IMR-90 (cell line): ENCODE measurements around the gene ACTR1A. TPM values are rescaled to one million over a fixed set of nuclear protein-coding genes. Genes with fewer than 3 reads are reported as not detected.

Experiments used
- ATAC-seq: fragments of 200-7000 bp; cut with Tn5 transposase; 2 replicates; pipeline ENCODE4 v1.9.1; 2020; ENCODE audit warnings: low read depth, mild to moderate bottlenecking, moderate library complexity
- BruUV-seq: library from RNA; stranded (reverse); fragments of 400-500 nt; replicated peaks from 2 replicates; lab custom pipeline; 2021; lab: Mats Ljungman, UMichigan
- CTCF ChIA-PET: fragments of 300-600 bp; formaldehyde crosslinking; extraction: SDS; loops from one replicate; lab custom pipeline; 2021; ENCODE audit warnings: antibody characterized with exemption; lab: Yijun Ruan, JAX
- POLR2A ChIA-PET: fragments of 300-600 bp; sonication (Branson Sonifier 250); formaldehyde crosslinking; loops from one replicate; lab custom pipeline; 2022; ENCODE audit warnings: antibody characterized with exemption; ENCODE audit not compliant: unreplicated experiment; lab: Charles Lee
- DNase-seq: peaks from one replicate; pipeline ENCODE4 v3.0.0; 2013
- H2AFZ ChIP-seq: replicated peaks from 2 replicates; pipeline ENCODE3; 2013; ENCODE audit warnings: low read length, mild to moderate bottlenecking; ENCODE audit not compliant: poor library complexity
- H2AK5ac ChIP-seq: 2 replicates; pipeline ENCODE4 v1.6.1; 2013; ENCODE audit warnings: low read depth, low read length, inconsistent platforms
- H2AK9ac ChIP-seq: replicated peaks from 2 replicates; pipeline ENCODE3; 2013; ENCODE audit warnings: mild to moderate bottlenecking, low read depth, low read length, moderate library complexity; ENCODE audit not compliant: poor library complexity
- H2BK120ac ChIP-seq: 2 replicates; pipeline ENCODE4 v1.6.1; 2013; ENCODE audit warnings: low read depth, low read length, inconsistent platforms
- H2BK15ac ChIP-seq: 3 replicates; pipeline ENCODE4 v1.6.1; 2013; ENCODE audit warnings: low read depth, low read length, inconsistent platforms
- H2BK20ac ChIP-seq: 2 replicates; pipeline ENCODE4 v1.6.1; 2013; ENCODE audit warnings: low read depth, mild to moderate bottlenecking, inconsistent platforms, low read length, moderate library complexity
- H2BK5ac ChIP-seq: 2 replicates; pipeline ENCODE4 v1.6.1; 2013; ENCODE audit warnings: mild to moderate bottlenecking, low read depth, low read length, inconsistent platforms; ENCODE audit not compliant: poor library complexity, severe bottlenecking
- H3K14ac ChIP-seq: replicated peaks from 2 replicates; pipeline ENCODE4 v1.6.1; 2013; ENCODE audit warnings: low read depth, low read length, inconsistent platforms
- H3K18ac ChIP-seq: 2 replicates; pipeline ENCODE4 v1.6.1; 2013; ENCODE audit warnings: low read depth, low read length, control low read depth
- H3K23ac ChIP-seq: 2 replicates; pipeline ENCODE4 v1.6.1; 2013; ENCODE audit warnings: low read depth, low read length, inconsistent platforms
- H3K27ac ChIP-seq: 2 replicates; pipeline ENCODE4 v1.5.1; 2013; ENCODE audit warnings: mild to moderate bottlenecking, control low read depth, low read length; ENCODE audit not compliant: insufficient read depth
- H3K27me3 ChIP-seq: 2 replicates; pipeline ENCODE4 v1.6.1; 2013; ENCODE audit warnings: low read length; ENCODE audit not compliant: control insufficient read depth, insufficient read depth
- H3K36me3 ChIP-seq: 2 replicates; pipeline ENCODE4 v1.6.1; 2013; ENCODE audit warnings: low read length, mixed read lengths; ENCODE audit not compliant: control insufficient read depth, insufficient read depth
- H3K4ac ChIP-seq: 2 replicates; pipeline ENCODE4 v1.6.1; 2013; ENCODE audit warnings: low read depth, low read length, inconsistent platforms
- H3K4me1 ChIP-seq: 2 replicates; pipeline ENCODE4 v1.6.1; 2013; ENCODE audit warnings: low read length, mixed read lengths; ENCODE audit not compliant: control insufficient read depth, insufficient read depth
- H3K4me2 ChIP-seq: 2 replicates; pipeline ENCODE4 v1.6.1; 2013; ENCODE audit warnings: low read depth, mild to moderate bottlenecking, control low read depth, low read length, moderate library complexity
- H3K4me3 ChIP-seq: 2 replicates; pipeline ENCODE4 v1.5.1; 2013; ENCODE audit warnings: low read depth, mild to moderate bottlenecking, control low read depth, low read length, moderate library complexity; ENCODE audit not compliant: insufficient read depth
- H3K56ac ChIP-seq: 2 replicates; pipeline ENCODE4 v1.6.1; 2013; ENCODE audit warnings: low read length, inconsistent platforms; ENCODE audit not compliant: insufficient read depth; ENCODE audit errors: extremely low read depth
- H3K79me1 ChIP-seq, 2 experiments: 2 replicates each; pipeline ENCODE4 v1.6.1; 2013; ENCODE audit warnings: low read length in 2 of 2, inconsistent platforms in 1 of 2, low read depth in 1 of 2
- H3K9ac ChIP-seq: 2 replicates; pipeline ENCODE4 v1.6.1; 2013; ENCODE audit warnings: low read depth, low read length, control low read depth
- H3K9me1 ChIP-seq: 2 replicates; pipeline ENCODE4 v1.6.1; 2013; ENCODE audit warnings: low read length, inconsistent platforms; ENCODE audit not compliant: insufficient read depth
- H3K9me3 ChIP-seq: 2 replicates; pipeline ENCODE4 v1.6.1; 2013; ENCODE audit warnings: low read length; ENCODE audit not compliant: control insufficient read depth, insufficient read depth
- H4K20me1 ChIP-seq: 2 replicates; pipeline ENCODE4 v1.6.1; 2013; ENCODE audit warnings: low read length, inconsistent platforms; ENCODE audit not compliant: insufficient read depth
- H4K5ac ChIP-seq: 2 replicates; pipeline ENCODE4 v1.6.1; 2013; ENCODE audit warnings: mild to moderate bottlenecking, low read depth, low read length, control low read depth
- H4K8ac ChIP-seq, 2 experiments: 2 replicates each; pipeline ENCODE4 v1.6.1; 2013; ENCODE audit warnings: low read depth in 2 of 2, low read length in 2 of 2, control low read depth in 1 of 2, inconsistent platforms in 1 of 2
- H4K91ac ChIP-seq: 2 replicates; pipeline ENCODE4 v1.6.1; 2013; ENCODE audit warnings: low read depth, low read length, inconsistent platforms; ENCODE audit not compliant: insufficient read depth
- BHLHE40 ChIP-seq: fragments of 150-350 bp; IDR thresholded peaks from 2 replicates; pipeline ENCODE4 v1.6.1; 2016; ENCODE audit warnings: mild to moderate bottlenecking, low read depth, low read length
- CEBPB ChIP-seq: IDR thresholded peaks from 2 replicates; pipeline ENCODE4 v1.6.1; 2012; ENCODE audit warnings: low read depth, low read length, improper control_type of control experiment
- CTCF ChIP-seq: conservative IDR thresholded peaks from 2 replicates; pipeline ENCODE4 v1.5.1; 2012; ENCODE audit warnings: mild to moderate bottlenecking, low read depth, low read length, improper control_type of control experiment
- FOS ChIP-seq: fragments of 150-350 bp; IDR thresholded peaks from 2 replicates; pipeline ENCODE4 v1.6.1; 2016; ENCODE audit warnings: low read depth, low read length
- MXI1 ChIP-seq: IDR thresholded peaks from 2 replicates; pipeline ENCODE4 v1.6.1; 2012; ENCODE audit warnings: low read depth, mild to moderate bottlenecking, low read length, moderate library complexity, borderline replicate concordance
- NFE2L2 ChIP-seq: fragments of 150-350 bp; IDR thresholded peaks from 2 replicates; pipeline ENCODE4 v1.6.1; 2016; ENCODE audit warnings: low read depth, mild to moderate bottlenecking, low read length
- POLR2A ChIP-seq: IDR thresholded peaks from 2 replicates; pipeline ENCODE4 v1.6.1; 2012; ENCODE audit warnings: mild to moderate bottlenecking, low read depth, low read length
- RAD21 ChIP-seq: IDR thresholded peaks from 2 replicates; pipeline ENCODE4 v1.6.1; 2012; ENCODE audit warnings: low read length, improper control_type of control experiment
- RCOR1 ChIP-seq: IDR thresholded peaks from 2 replicates; pipeline ENCODE4 v1.6.1; 2012; ENCODE audit warnings: mild to moderate bottlenecking, low read length, improper control_type of control experiment; ENCODE audit not compliant: insufficient replicate concordance
- RFX5 ChIP-seq: IDR thresholded peaks from 2 replicates; pipeline ENCODE4 v1.8.0; 2012; ENCODE audit warnings: low read depth, mild to moderate bottlenecking, low read length, moderate library complexity
- WGBS, 2 experiments: methylation state at CpG; one replicate each; pipeline versions ENCODE4 v1.1.5 to v1.1.7; 2013; ENCODE audit warnings: missing lambda C conversion rate in 2 of 2; ENCODE audit not compliant: insufficient read length in 1 of 2; ENCODE audit errors: extremely low coverage in 2 of 2; 5-methylcytosine and 5-hydroxymethylcytosine counted together
- dilution Hi-C: fragments of 300-500 bp; cut with HindIII; formaldehyde crosslinking; loops from one replicate; pipeline ENCODE4 v1.14.3; 2018; ENCODE audit warnings: low sequenced_read_pairs; ENCODE audit not compliant: unreplicated experiment
- in situ Hi-C: fragments of 300-500 bp; cut with MboI; formaldehyde crosslinking; loops from 3 replicates; pipeline ENCODE4 v1.14.3; 2019; ENCODE audit warnings: low sequenced_read_pairs, inconsistent platforms, mixed read lengths
- intact Hi-C: fragments of 100-400 bp; cut with micrococcal nuclease; formaldehyde crosslinking; loops from 2 replicates; pipeline ENCODE4 v1.10.0; 2022
- polyA plus RNA-seq, 3 experiments: library from polyadenylated mRNA; depleted of rRNA; stranded (reverse); fragments of >200 nt; gene quantifications; 2 replicates each; pipeline ENCODE4 v1.2.3, GENCODE V29; 2012; ENCODE audit warnings: low replicate concordance in 1 of 3
- total RNA-seq: library from RNA; depleted of rRNA; stranded (reverse); fragments of >200 nt; gene quantifications from 2 replicates; pipeline ENCODE4 v1.2.3, GENCODE V29; 2012
- TF ChIP-seq, protein P1 (sequence below): fragments of 150-350 bp; IDR thresholded peaks from 2 replicates; pipeline ENCODE4 v1.6.1; 2016; ENCODE audit warnings: low read depth, mild to moderate bottlenecking, low read length, moderate library complexity, borderline replicate concordance

ACTR1A gene
- total and polyA plus RNA-seq, 2 of the 4 experiments (the other 2 are of a cell fraction) = 142 to 157 TPM

DNA sequence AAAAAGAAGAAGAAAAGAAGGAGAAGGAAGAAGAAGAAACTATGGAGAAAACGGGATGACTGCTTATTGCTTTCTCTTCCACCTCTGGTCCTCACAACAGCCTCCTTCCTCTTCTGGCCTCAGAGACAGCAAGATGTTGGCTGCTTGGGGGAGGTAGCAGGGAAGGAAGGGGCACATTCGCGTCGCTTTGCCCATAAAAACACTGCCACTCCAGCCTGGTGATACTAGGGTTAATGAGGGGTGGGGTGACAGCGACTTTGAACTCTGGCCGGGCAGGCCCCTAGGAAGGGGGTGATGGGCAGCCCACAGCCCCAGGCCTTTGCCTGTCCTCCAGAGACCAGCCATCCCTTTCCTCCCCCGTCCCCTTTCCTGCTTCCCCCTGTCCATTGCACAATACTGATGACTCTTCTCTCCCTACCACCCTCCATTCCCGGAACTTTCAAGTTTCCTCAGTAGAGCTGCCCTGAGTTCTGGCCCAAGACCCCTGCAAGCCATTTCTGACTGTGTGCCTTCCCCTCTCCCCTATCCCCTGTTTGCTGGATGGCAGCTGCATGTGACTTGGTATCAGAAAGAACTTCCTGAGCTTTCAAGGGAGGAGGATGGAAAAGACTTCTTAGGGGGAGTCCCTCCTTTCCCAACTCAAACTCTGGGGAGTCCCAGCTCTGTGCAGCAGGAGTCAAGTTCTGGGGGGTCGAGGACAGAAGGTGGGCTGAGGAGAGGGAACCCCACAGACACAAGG is 67.9 kb downstream of the ACTR1A start (continued):
- TF ChIP-seq CTCF = no peak

DNA sequence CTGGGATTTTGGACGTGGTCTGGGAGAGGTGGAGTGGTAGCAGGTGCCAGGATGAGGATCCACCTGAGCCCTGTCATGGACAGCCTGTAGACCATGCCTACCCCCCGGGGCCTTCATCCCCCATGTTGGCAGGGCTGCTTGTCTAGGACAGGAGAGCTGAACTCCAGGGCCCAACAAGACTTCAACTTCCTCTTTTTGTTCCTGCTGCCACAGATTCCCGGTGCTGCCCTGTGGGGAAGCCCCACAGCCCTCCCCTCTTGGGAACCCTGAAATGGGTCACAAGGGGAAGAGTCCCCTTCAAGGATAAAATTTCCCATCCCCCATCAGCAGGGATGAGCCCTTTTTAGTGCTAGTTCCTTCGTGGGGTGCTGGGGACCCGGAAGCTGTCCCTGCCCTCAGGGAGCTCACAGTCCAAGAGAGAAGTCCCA is 68.9 kb downstream of the ACTR1A start:
- no TSS peak for BruUV-seq
- Histone ChIP-seq H2AK9ac (peak overlapping the region; percentile 76), H3K27ac (no peak overlapping the region), H3K79me1 (peaks cover 6 to 18% of the 10 kb centered on the region in 2 experiments; a peak in 3 of 4 replicates), H3K9ac (no peak overlapping the region), H2AFZ (peak overlapping the region; percentile 33), H3K18ac (no peak overlapping the region), H3K9me3 (no peaks in the 10 kb centered on the region), H4K8ac (no peak overlapping the region), H3K4ac (no peak overlapping the region), H4K91ac (no peak overlapping the region), H2BK120ac (no peak overlapping the region), H3K4me2 (no peak overlapping the region), H3K9me1 (peaks cover 5% of the 10 kb centered on the region; the same call in 1 of the 2 replicates), H3K4me3 (no peak overlapping the region), H4K20me1 (no peaks in the 10 kb centered on the region), H2BK20ac (no peak overlapping the region), H2AK5ac (no peak overlapping the region), H3K23ac (no peak overlapping the region), H4K5ac (no peak overlapping the region), H2BK5ac (no peak overlapping the region), H3K36me3 (no peaks in the 10 kb centered on the region), H2BK15ac (no peak overlapping the region), H3K4me1 (peaks cover 13% of the 10 kb centered on the region), H3K56ac (no peak overlapping the region), H3K27me3 (no peaks in the 10 kb centered on the region), H3K14ac (no peak overlapping the region)
- dilution Hi-C loops (no loop called here), in situ Hi-C loops (no loop called here), intact Hi-C loops (no loop called here)
- no CpG with 5 or more reads among the region's 5 CpGs for WGBS, 2 experiments
- no peak for ATAC-seq
- DNase-seq = no peak
- POLR2A ChIA-PET = no interaction called here
- CTCF ChIA-PET = no interaction called here
- TF ChIP-seq, protein P1, sequence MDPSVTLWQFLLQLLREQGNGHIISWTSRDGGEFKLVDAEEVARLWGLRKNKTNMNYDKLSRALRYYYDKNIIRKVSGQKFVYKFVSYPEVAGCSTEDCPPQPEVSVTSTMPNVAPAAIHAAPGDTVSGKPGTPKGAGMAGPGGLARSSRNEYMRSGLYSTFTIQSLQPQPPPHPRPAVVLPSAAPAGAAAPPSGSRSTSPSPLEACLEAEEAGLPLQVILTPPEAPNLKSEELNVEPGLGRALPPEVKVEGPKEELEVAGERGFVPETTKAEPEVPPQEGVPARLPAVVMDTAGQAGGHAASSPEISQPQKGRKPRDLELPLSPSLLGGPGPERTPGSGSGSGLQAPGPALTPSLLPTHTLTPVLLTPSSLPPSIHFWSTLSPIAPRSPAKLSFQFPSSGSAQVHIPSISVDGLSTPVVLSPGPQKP = no peak
- TF ChIP-seq POLR2A = no peak
- TF ChIP-seq CEBPB = no peak
- no peak for TF ChIP-seq MXI1
- no peak for TF ChIP-seq RAD21
- TF ChIP-seq RCOR1 = no peak
- TF ChIP-seq CTCF = no peak
- no peak for TF ChIP-seq NFE2L2
- no peak for TF ChIP-seq RFX5
- TF ChIP-seq FOS = no peak
- TF ChIP-seq BHLHE40 = no peak
